LoVo (cell line): ENCODE results near the gene FHAD1.

Source experiments
- DNase-seq: peaks from one replicate; pipeline ENCODE4 v3.0.0-alpha.2; 2016; ENCODE audit warnings: low spot score

Gene FHAD1

GRCh38 chr1:15218287-15219279, 28.4 kb upstream of the FHAD1 start:
- no peak for DNase-seq

- no peak for DNase-seq
These were observed 27.6 kb upstream of the FHAD1 start for GRCh38 chr1:15219280-15220023.

- DNase-seq = no peak
These were observed 27.0 kb upstream of the FHAD1 start for GRCh38 chr1:15220024-15220392.

- DNase-seq = no peak
These were observed 26.1 kb upstream of the FHAD1 start for GRCh38 chr1:15220825-15221431.

GRCh38 chr1:15222653-15223303, 24.2 kb upstream of the FHAD1 start:
- no peak for DNase-seq

GRCh38 chr1:15224259-15224869, 22.7 kb upstream of the FHAD1 start:
- DNase-seq = no peak

DNA sequence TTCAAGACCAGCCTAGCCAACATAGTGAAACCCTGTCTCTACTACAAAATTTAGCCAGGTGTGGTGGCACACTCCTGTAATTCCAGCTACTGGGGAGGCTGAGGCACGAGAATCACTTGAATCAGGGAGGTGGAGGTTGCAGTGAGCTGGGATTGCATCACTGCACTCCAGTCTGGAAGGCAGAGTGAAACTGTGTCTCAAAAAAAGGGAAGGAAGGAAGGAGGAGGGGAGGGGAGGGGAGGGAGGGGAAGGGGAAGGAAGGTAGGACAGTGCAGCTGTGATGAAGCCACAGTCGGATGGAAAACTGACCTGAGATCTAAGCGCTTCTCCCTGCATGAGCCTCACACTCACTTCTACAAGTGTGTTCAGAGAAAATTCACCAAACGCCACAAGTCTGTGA, 22.0 kb upstream of the FHAD1 start:
- DNase-seq = no peak

DNA sequence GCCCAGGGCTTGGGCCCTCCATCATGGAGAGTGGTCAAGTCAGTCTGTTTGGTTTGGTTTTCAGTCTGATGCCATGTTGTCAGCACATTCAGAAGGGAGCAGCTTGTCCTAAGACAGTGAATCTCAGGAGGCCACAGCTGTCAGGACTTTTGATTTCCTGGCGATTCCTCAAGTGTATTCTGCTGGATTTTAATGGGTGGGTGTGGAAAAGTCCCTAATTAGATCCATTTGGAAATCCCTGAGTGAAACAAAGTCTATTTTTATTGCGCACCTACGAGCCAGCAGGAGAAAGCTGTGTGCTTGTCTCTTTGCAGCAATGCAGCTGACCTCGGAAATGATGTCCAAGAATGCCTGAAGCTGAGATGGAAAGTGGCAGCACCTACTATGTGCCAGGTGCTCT, 21.6 kb upstream of the FHAD1 start:
- DNase-seq = no peak

- DNase-seq = no peak
These were observed 20.4 kb upstream of the FHAD1 start for GRCh38 chr1:15226388-15227255.

DNA sequence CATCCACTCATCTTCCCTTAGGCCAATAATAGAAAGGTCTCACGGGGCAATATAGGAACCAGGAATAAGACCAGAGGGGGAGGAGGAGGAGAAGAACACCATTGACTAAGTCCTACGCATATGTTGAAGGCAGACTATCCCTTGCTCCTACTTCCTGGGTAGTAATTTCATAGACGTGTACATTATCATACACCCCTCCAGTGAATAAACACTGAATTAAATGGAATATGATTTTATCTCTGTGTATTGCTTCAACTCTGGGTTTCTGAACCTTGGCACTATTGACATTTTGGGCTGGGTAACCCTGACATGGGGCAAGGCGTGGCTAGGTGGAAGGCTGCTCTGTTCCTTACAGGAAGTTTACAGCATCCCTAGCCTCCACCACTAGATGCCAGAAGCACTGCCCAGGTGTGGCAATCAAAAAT, 17.3 kb upstream of the FHAD1 start:
- DNase-seq = peak; percentile 54

DNA sequence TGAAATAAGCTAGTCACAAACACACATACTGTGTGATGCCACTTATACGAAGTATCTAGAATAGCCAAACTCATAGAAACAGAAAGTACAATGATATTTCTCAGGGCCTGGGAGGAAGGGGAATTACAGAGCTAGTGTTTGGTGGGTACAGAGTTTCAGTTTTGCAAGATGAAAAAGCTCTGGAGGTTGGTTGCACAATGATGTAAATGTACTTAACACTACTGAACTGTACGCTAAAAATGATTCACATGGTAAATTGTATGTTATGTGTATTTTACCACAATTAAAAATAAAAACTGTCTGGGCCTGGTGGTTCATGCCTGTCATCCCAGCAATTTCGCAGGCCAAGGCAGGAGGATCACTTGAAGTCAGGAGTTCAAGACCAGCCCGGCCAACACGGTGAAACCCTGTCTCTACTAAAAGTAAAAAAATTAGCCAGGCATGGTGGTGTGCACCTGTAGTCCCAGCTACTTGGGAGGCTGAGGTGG, 15.3 kb upstream of the FHAD1 start:
- no peak for DNase-seq

DNA sequence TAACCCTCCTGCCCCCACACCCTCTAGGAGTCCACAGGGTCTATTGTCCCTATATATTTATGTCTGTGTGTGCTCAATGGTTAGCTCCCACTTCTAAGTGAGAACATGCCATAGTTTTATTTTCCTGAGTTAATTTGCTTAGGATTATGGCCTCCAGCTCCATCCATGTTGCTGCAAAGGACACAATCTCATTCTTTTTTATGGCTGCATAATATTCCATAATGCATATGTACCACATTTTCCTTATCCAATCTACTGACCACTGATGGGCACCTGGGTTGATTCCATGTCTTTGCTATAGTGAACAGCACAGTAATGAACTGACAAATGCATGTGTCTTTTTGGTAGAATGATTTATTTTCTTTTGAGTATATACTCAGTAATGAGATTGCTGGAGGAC, 13.3 kb upstream of the FHAD1 start:
- DNase-seq = no peak

DNA sequence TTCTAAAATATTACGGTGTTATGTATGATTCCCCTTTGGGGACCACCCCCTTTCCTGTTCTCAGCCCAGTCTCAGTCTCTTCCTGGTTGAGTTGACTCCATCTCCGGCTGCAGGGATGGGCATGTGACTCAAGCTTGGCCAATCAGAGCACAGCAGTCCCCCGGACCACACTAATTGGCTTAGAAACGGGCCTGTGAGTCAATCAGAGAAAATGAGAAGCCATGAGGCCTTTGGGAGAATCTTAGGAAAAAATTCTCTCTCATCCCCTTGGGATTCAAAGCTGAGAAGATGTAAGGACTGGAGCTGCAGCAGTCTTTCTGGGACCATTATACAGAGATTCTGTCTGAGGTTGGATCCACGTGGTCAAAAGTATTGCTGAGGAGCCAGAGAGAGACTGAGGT, 10.7 kb upstream of the FHAD1 start:
- no peak for DNase-seq

- no peak for DNase-seq
These were observed 10.3 kb upstream of the FHAD1 start for GRCh38 chr1:15236746-15237145.

- no peak for DNase-seq
These were observed 8.2 kb upstream of the FHAD1 start for GRCh38 chr1:15238789-15239188.

GRCh38 chr1:15242766-15243165, 4.3 kb upstream of the FHAD1 start:
- no peak for DNase-seq

GRCh38 chr1:15243275-15244043, 3.6 kb upstream of the FHAD1 start:
- no peak for DNase-seq

DNA sequence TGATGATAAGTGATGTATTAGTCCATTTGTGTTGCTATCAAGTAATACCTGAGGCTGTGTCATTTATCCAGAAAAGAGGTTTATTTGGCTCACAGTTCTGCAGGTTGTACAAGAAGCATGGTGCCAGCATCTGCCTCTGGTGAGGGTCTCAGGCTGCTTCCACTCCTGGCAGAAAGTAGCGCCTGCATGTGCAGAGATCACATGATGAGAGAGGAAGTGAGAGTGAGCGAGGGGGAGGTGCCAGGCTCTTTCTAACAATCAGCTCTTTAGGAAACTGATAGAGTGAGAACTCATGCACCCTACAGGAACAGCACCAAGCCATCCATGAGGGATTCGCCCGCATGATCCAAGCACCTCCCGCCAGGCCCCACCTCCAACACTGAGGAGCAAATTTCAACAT, 2.2 kb upstream of the FHAD1 start:
- no peak for DNase-seq

- DNase-seq = no peak
These were observed 1.2 kb upstream of the FHAD1 start for GRCh38 chr1:15245593-15246360.
